H9 (cell line): Measurements from ENCODE around the gene RWDD4. TPM values are rescaled to one million over a fixed set of nuclear protein-coding genes. Genes with fewer than 3 reads are reported as not detected.

Source experiments
- DNase-seq: peaks from one replicate; pipeline ENCODE4 v3.0.0-alpha.2; 2017
- H2AFZ ChIP-seq: one replicate; pipeline ENCODE4 v1.6.1; 2013; ENCODE audit warnings: mild to moderate bottlenecking, low read length, control low read depth, moderate library complexity
- H2AK5ac ChIP-seq: 2 replicates; pipeline ENCODE4 v1.6.1; 2013; ENCODE audit warnings: low read length, control low read depth, mixed read lengths; ENCODE audit not compliant: insufficient read length
- H2BK120ac ChIP-seq: one replicate; pipeline ENCODE4 v1.6.1; 2013; ENCODE audit warnings: low read depth, mild to moderate bottlenecking, low read length, control low read depth, inconsistent platforms; ENCODE audit not compliant: poor library complexity, severe bottlenecking
- H2BK12ac ChIP-seq: 2 replicates; pipeline ENCODE4 v1.6.1; 2013; ENCODE audit warnings: low read length, control low read depth, mixed read lengths, low read depth; ENCODE audit not compliant: insufficient read length
- H2BK15ac ChIP-seq: 2 replicates; pipeline ENCODE4 v1.6.1; 2013; ENCODE audit warnings: low read depth, low read length, control low read depth
- H2BK20ac ChIP-seq: one replicate; pipeline ENCODE4 v1.6.1; 2013; ENCODE audit warnings: low read depth, mild to moderate bottlenecking, low read length, control low read depth, inconsistent platforms; ENCODE audit not compliant: poor library complexity, severe bottlenecking
- H2BK5ac ChIP-seq: 2 replicates; pipeline ENCODE4 v1.6.1; 2013; ENCODE audit warnings: low read length, control low read depth, mixed read lengths; ENCODE audit not compliant: insufficient read length
- H3K14ac ChIP-seq: 2 replicates; pipeline ENCODE4 v1.6.1; 2013; ENCODE audit warnings: low read length, control low read depth; ENCODE audit not compliant: insufficient read depth
- H3K18ac ChIP-seq: 2 replicates; pipeline ENCODE4 v1.6.1; 2013; ENCODE audit warnings: low read depth, mild to moderate bottlenecking, mixed read lengths, low read length, control low read depth; ENCODE audit not compliant: insufficient read length
- H3K23ac ChIP-seq: 2 replicates; pipeline ENCODE4 v1.6.1; 2013; ENCODE audit warnings: low read length, control low read depth, mixed read lengths, low read depth; ENCODE audit not compliant: insufficient read length
- H3K23me2 ChIP-seq: 2 replicates; pipeline ENCODE4 v1.6.1; 2013; ENCODE audit warnings: low read depth, mild to moderate bottlenecking, mixed read lengths, low read length, control low read depth; ENCODE audit not compliant: insufficient read length, poor library complexity, severe bottlenecking
- H3K27ac ChIP-seq: 2 replicates; pipeline ENCODE4 v1.5.1; 2013; ENCODE audit warnings: low read length, control low read depth, mixed read lengths, low read depth; ENCODE audit not compliant: insufficient read length
- H3K27me3 ChIP-seq: 2 replicates; pipeline ENCODE4 v1.6.1; 2013; ENCODE audit warnings: low read length, control low read depth, inconsistent platforms; ENCODE audit not compliant: insufficient read depth
- H3K4ac ChIP-seq: 2 replicates; pipeline ENCODE4 v1.6.1; 2013; ENCODE audit warnings: low read depth, mild to moderate bottlenecking, control low read depth, inconsistent platforms, low read length, moderate library complexity
- H3K4me1 ChIP-seq: 2 replicates; pipeline ENCODE4 v1.6.1; 2013; ENCODE audit warnings: low read length, control low read depth, inconsistent platforms; ENCODE audit not compliant: insufficient read depth
- H3K4me2 ChIP-seq: 2 replicates; pipeline ENCODE4 v1.6.1; 2013; ENCODE audit warnings: low read length, control low read depth, mixed read lengths; ENCODE audit not compliant: insufficient read length, insufficient read depth
- H3K56ac ChIP-seq: 2 replicates; pipeline ENCODE4 v1.6.1; 2013; ENCODE audit warnings: low read depth, mild to moderate bottlenecking, mixed read lengths, low read length, control low read depth; ENCODE audit not compliant: insufficient read length
- H3K79me1 ChIP-seq: 2 replicates; pipeline ENCODE4 v1.6.1; 2013; ENCODE audit warnings: low read depth, mild to moderate bottlenecking, moderate library complexity, low read length, control low read depth, inconsistent platforms; ENCODE audit not compliant: insufficient read depth, poor library complexity, severe bottlenecking
- H3K79me2 ChIP-seq: 2 replicates; pipeline ENCODE4 v1.6.1; 2013; ENCODE audit warnings: low read length, control low read depth, inconsistent platforms; ENCODE audit not compliant: insufficient read depth
- H3K9ac ChIP-seq: 2 replicates; pipeline ENCODE4 v1.6.1; 2013; ENCODE audit warnings: low read length, control low read depth, mixed read lengths; ENCODE audit not compliant: insufficient read length; ENCODE audit errors: extremely low read depth
- H3K9me3 ChIP-seq: one replicate; pipeline ENCODE4 v1.6.1; 2013; ENCODE audit warnings: low read depth, low read length, inconsistent platforms; ENCODE audit not compliant: control insufficient read depth
- H3T11ph ChIP-seq: one replicate; pipeline ENCODE4 v1.6.1; 2013; ENCODE audit warnings: mild to moderate bottlenecking, low read length, control low read depth, inconsistent platforms
- H4K20me1 ChIP-seq: one replicate; pipeline ENCODE4 v1.6.1; 2013; ENCODE audit not compliant: control insufficient read depth, insufficient read length, insufficient read depth
- H4K5ac ChIP-seq: 2 replicates; pipeline ENCODE4 v1.6.1; 2013; ENCODE audit warnings: low read depth, mild to moderate bottlenecking, mixed read lengths, low read length, control low read depth; ENCODE audit not compliant: insufficient read length
- H4K8ac ChIP-seq: replicated peaks from 2 replicates; pipeline ENCODE4 v1.6.1; 2013; ENCODE audit warnings: low read length, control low read depth, mixed read lengths, low read depth; ENCODE audit not compliant: insufficient read length
- H4K91ac ChIP-seq: 2 replicates; pipeline ENCODE4 v1.6.1; 2013; ENCODE audit warnings: low read depth, mild to moderate bottlenecking, moderate library complexity, mixed read lengths, low read length, control low read depth; ENCODE audit not compliant: insufficient read length
- H3K27ac Mint-ChIP-seq, 3 experiments: 2 replicates in 2 of 3; 3 replicates in 1 of 3; pipeline ENCODE4 v1.8.0; 2020 to 2021; ENCODE audit warnings: mixed read lengths in 3 of 3, mild to moderate bottlenecking in 1 of 3, moderate library complexity in 1 of 3
- H3K27me3 Mint-ChIP-seq: 2 replicates; pipeline ENCODE4 v1.8.0; 2021; ENCODE audit warnings: low read depth, mild to moderate bottlenecking, moderate library complexity, mixed read lengths
- H3K36me3 Mint-ChIP-seq, 3 experiments: 2 replicates in 2 of 3; 3 replicates in 1 of 3; pipeline ENCODE4 v1.8.0; 2020 to 2021; ENCODE audit warnings: low read depth in 3 of 3, mixed read lengths in 3 of 3; ENCODE audit not compliant: insufficient read depth in 1 of 3
- H3K4me1 Mint-ChIP-seq, 2 experiments: 2 replicates each; pipeline ENCODE4 v1.8.0; 2020; ENCODE audit warnings: mixed read lengths in 2 of 2
- H3K4me3 Mint-ChIP-seq, 2 experiments: 2 replicates in 1 of 2; 3 replicates in 1 of 2; pipeline ENCODE4 v1.8.0; 2020 to 2021; ENCODE audit warnings: mild to moderate bottlenecking in 2 of 2, mixed read lengths in 2 of 2, moderate library complexity in 1 of 2
- H3K9me3 Mint-ChIP-seq, 2 experiments: 2 replicates in 1 of 2; 3 replicates in 1 of 2; pipeline ENCODE4 v1.8.0; 2020; ENCODE audit warnings: mild to moderate bottlenecking in 2 of 2, mixed read lengths in 2 of 2, moderate library complexity in 1 of 2
- WGBS: extraction: QIAGEN DNeasy Blood & Tissue Kit; methylation state at CpG from one replicate; pipeline ENCODE4 v1.1.7; 2013; ENCODE audit warnings: missing lambda C conversion rate, low lambda C conversion rate, mixed read lengths; ENCODE audit not compliant: insufficient read length; ENCODE audit errors: extremely low coverage; 5-methylcytosine and 5-hydroxymethylcytosine counted together
- long read RNA-seq: library from polyadenylated mRNA; unstranded; transcript quantifications from one replicate; pipeline ENCODE4 v2.0.0, GENCODE V29; 2020
- total RNA-seq: library from RNA; stranded (reverse); gene quantifications from 2 replicates; pipeline ENCODE4 v1.2.1, GENCODE V29; 2021
- TF ChIP-seq, protein P1 (sequence below): fragments of 200-600 bp; sonication (generic); conservative IDR thresholded peaks from 3 replicates; pipeline ENCODE4 v1.8.0; 2021; ENCODE audit warnings: antibody characterized with exemption, mild to moderate bottlenecking

The RWDD4 gene
- 17.8 and 19.3 TPM in 2 replicates for total RNA-seq
- long read RNA-seq, transcript RWDD4-202 (7 exons, 2,590 nt) = major isoform, 79 of 106 reads
- long read RNA-seq, partial matches to known transcripts = 3 of 106 reads
- long read RNA-seq, other reads (novel, unspliced or antisense) = 24 of 106 reads

DNA sequence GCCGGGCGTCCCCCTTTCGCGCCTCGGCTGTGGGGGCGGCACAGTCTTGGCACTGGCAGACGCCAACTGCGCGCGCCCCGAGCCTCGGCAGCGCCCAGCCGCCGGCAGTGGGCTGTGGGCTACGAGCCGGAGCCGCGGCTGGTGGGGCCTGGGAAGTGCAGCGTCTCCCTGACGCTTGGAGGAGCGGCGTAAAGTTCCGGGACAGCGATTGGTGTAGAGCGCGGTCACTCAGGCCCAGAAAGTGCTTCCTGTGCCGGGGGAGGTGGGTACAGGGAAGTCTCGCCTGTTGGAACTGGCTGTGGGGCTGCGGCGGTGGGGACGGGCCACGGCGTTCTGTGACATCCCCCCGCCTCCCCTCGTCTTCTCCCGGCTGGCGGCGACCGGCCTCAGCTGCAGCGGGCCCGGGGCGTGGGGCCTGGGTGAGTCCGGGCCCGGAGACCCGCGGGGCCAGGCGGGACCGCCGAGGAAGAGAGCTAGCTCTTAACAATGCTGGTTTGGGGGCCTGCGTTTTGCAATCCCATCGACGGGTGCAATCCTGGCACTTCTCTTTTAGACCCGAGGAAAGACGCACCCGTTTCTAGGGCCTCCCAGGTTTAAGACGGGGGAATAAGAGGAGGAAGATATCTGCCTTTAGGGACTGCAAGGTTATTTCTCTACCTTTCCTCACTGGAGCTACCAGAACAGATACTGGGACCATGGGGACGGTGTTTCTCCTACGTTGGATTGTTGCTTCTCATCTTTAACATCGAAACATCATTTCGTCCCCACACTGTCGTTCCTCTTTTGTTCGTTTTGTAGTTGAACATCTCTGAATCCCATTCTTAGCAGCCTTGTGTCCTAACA lies at the start of gene RWDD4, which contains the start of gene TRAPPC11:
RWDD4 (minus strand) TSS at position 157 of the 843 bp plus-strand sequence. CDS start 233 bp downstream, outside the sequence.
TRAPPC11 (plus strand) TSS at position 265 of the 843 bp plus-strand sequence. CDS start 4,575 bp downstream, outside the sequence.
- Histone ChIP-seq H2BK120ac (no peak within 1 kb of the TSS), H2BK15ac (no peak within 1 kb of the TSS), H3K14ac (peak within 1 kb of the TSS; percentile 17; the same call in 1 of the 2 replicates), H2BK20ac (no peak within 1 kb of the TSS), H2BK12ac (no peak within 1 kb of the TSS), H3K9ac (peak within 1 kb of the TSS; percentile 80), H3K23me2 (peaks cover 4% of the 10 kb centered on the region), H3K18ac (no peak within 1 kb of the TSS), H4K5ac (no peak within 1 kb of the TSS), H3K27ac (peak within 1 kb of the TSS; percentile 11), H3K27me3 (no peaks in the 10 kb centered on the region), H4K20me1 (no peaks in the 10 kb centered on the region), H4K8ac (no peak within 1 kb of the TSS), H3K79me1 (no peaks in the 10 kb centered on the region), H3K4me2 (peak within 1 kb of the TSS; percentile 79), H3K56ac (no peak within 1 kb of the TSS), H3T11ph (no peak within 1 kb of the TSS), H4K91ac (no peak within 1 kb of the TSS), H3K9me3 (no peaks in the 10 kb centered on the region), H3K23ac (no peak within 1 kb of the TSS), H2AFZ (no peak within 1 kb of the TSS), H3K4me1 (peaks cover 3% of the 10 kb centered on the region; the same call in 1 of the 2 replicates), H2AK5ac (no peak within 1 kb of the TSS), H3K4ac (no peak within 1 kb of the TSS), H3K79me2 (peaks cover 4% of the 10 kb centered on the region), H2BK5ac (no peak within 1 kb of the TSS)
- WGBS = no CpG with 5 or more reads among the region's 63 CpGs
- peaks cover 16 to 17% of the 10 kb centered on the region in 2 experiments for H3K4me1 Mint-ChIP-seq
- peaks cover 0 to 18% (median 14%) of the 10 kb centered on the region in 3 experiments; a peak in 5 of 7 replicates for H3K36me3 Mint-ChIP-seq
- no peaks in the 10 kb centered on the region for H3K9me3 Mint-ChIP-seq
- peak; percentile 98 for DNase-seq
- peak within 1 kb of the TSS; percentile 87 to 88 for H3K4me3 Mint-ChIP-seq
- peak within 1 kb of the TSS; percentile 1 to 92 (median 70); a peak in 6 of 7 replicates for H3K27ac Mint-ChIP-seq
- TF ChIP-seq, protein P1, sequence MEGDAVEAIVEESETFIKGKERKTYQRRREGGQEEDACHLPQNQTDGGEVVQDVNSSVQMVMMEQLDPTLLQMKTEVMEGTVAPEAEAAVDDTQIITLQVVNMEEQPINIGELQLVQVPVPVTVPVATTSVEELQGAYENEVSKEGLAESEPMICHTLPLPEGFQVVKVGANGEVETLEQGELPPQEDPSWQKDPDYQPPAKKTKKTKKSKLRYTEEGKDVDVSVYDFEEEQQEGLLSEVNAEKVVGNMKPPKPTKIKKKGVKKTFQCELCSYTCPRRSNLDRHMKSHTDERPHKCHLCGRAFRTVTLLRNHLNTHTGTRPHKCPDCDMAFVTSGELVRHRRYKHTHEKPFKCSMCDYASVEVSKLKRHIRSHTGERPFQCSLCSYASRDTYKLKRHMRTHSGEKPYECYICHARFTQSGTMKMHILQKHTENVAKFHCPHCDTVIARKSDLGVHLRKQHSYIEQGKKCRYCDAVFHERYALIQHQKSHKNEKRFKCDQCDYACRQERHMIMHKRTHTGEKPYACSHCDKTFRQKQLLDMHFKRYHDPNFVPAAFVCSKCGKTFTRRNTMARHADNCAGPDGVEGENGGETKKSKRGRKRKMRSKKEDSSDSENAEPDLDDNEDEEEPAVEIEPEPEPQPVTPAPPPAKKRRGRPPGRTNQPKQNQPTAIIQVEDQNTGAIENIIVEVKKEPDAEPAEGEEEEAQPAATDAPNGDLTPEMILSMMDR = peak; percentile 32; the same call in 2 of the 3 replicates
- H3K27me3 Mint-ChIP-seq = no peaks in the 10 kb centered on the region
